ENCODE data around the gene TRPM4.
"Not testable (repeated sequence)": the region's sequence is repeated elsewhere in the genome, so short reads cannot be mapped to it uniquely, and the experiment has no call there.

The TRPM4 gene

DNA sequence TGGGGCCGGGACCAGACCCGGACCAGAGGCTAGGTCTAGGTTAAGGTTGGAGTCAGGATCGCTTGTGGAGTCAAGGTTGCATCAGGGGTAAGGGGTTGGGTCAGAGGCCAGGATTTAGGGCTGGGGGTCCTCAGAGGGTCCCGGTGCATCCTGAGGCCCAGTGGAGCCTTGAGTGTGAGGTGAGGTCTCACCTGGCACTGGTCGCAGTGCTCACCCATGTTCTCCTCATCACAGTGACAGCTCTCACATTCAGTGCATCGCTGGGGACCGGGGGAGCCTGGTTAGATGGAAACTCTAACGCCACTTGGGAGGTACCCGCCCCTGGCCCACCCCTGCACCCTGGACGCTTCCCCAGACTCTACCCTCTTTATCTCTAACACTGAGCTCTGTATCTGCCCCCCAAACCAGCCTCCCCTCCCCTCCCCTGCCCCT is 5.5 kb upstream of the TRPM4 start:
- no peak for DNase-seq

DNA sequence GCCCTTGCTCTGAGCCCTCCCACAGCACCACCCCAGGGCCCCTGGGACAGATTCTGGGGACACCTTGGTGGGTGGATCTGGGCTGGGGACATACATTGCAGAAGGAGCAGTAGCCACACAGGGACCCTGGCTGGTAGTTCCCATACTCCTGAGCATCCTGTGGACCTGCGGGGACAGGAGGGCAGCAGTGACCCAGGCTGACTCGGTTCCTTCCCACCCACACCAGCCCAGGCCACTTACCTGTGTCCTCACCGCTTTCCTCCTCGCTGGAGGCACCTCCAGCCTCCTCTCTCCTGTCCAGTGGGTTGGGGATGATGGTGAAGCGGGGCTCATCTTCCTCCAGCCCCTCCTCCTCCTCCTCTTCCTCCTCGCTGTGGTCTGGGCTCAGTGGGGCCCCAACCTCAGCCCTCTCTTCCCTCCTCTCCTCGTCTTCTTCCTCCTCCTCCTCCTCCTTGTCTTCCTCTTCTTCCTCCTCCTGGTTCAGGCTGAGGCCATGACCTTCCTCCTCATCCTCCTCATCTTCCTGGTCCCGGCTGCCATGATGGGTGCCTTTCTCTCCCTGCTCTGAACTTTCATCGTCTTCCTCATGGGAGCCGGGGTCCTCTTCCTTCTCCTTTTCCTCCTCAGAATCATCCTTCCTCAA is 4.3 kb upstream of the TRPM4 start:
- no peak for DNase-seq

GRCh38 chr19:49154279-49154678 is 3.3 kb upstream of the TRPM4 start:
- DNase-seq, result no peak

- DNase-seq, result no peak
Measured at GRCh38 chr19:49155005-49155819, 2.4 kb upstream of the TRPM4 start, which contains the start of gene HRC. TSS of gene HRC (minus strand) at chr19:49155396. CDS start at chr19:49155237, 159 bp downstream.

DNA sequence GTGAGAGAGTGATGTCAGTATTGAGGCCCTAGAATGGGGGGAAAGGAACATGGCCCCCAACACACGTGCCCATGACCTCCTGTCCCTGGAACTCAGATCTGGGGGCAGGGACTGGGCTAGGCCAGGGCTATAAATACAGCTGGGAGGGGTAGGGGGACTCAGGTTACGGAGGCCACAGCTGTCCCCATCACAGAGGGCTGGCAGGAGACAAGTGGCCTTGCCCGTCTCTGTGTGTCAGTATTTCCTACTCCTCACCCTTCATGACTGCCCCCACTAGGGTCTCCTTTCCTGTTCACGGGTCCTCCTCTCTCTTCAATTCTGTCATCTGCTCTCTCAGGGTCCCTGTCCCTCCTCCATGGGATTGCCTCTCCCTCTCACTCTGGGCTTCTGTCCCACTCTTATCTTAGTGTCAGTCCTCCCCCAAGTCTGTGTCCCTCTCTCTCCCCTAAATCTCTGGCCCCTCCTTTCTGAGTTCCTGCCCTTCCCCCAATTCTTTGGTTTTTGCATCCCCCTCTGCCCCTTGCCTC is 1.7 kb upstream of the TRPM4 start:
- no peak for DNase-seq

GRCh38 chr19:49160450-49161189 is 3.0 kb downstream of the TRPM4 start:
- DNase-seq, result no peak

DNA sequence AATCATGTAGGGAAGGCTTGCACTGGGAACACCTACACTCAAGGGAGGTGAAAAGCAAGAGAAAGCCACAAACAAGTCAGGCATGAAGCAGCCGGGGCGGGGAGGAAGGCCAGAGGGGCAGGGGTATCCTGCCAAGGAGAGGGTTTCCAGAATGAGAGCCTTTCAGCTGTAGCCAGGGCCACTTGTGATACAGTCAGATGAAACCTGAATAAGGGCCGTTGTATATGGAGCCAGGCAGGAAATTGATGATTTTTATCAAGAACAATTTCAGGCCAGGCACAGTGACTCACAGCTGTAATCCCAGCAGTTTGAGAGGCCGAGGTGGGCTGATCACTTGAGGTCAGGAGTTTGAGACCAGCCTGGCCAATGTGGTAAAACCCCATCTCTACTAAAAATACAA is 4.4 kb downstream of the TRPM4 start:
- no peak for DNase-seq

GRCh38 chr19:49165111-49165750 is 7.6 kb downstream of the TRPM4 start:
- DNase-seq, result no peak

DNA sequence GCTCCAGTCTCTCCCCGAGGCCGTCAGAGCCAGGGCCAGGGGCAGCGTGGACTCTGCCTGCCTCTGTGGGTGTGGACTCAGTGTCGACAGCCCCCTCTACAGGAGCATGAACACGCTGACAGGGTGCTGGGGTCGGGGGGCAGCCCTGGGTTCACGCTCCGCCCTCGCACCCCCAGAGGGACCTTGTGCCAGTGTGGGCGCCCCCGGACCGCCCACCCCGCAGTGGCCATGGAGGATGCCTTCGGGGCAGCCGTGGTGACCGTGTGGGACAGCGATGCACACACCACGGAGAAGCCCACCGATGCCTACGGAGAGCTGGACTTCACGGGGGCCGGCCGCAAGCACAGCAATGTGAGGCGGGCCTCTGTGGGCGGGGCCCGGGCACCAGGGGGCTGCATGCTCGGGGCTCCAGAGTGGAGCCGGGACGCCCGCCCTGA is 8.3 kb downstream of the TRPM4 start:
- no peak for DNase-seq

DNA sequence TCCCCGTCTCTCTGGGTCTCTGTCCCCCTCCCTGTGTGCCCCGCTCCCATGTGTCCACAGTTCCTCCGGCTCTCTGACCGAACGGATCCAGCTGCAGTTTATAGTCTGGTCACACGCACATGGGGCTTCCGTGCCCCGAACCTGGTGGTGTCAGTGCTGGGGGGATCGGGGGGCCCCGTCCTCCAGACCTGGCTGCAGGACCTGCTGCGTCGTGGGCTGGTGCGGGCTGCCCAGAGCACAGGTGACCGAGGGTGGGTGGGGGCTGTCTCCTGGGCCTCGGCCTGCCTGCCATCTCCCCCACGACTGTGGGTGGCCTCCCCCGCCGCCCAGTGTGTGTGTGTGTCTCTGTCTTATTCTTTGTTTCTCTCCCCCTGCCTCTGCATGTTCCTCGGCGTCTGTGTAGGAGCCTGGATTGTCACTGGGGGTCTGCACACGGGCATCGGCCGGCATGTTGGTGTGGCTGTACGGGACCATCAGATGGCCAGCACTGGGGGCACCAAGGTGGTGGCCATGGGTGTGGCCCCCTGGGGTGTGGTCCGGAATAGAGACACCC is 10.3 kb downstream of the TRPM4 start:
- no peak for DNase-seq

DNA sequence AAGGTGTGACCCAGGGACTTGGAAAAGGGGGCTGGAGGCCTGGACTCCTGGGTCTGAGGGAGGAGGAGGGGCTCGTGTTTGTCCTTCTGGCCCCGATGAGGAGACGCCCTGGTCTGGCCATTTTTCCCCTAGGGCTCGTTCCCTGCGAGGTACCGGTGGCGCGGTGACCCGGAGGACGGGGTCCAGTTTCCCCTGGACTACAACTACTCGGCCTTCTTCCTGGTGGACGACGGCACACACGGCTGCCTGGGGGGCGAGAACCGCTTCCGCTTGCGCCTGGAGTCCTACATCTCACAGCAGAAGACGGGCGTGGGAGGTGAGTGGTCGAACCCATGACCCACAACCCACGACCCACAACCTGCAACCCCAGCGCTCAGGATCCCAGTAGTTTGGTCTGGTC is 10.8 kb downstream of the TRPM4 start:
- no peak for DNase-seq

DNA sequence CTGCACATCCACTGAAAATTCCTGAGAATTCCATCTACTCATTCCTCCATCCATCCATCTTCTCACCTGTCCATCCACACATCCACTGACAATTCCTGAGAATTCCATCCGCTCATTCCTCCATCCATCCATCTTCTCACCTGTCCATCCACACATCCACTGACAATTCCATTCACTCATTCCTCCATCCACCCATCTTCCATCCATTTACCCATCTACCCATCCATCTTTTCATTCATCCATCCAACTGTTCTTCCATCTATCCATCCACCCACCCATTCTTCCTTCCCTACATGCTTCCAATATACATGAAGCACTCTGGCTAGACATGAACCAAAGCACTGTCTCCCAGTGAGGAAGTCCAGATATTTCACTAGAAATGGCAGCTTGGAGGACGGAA is 15.6 kb downstream of the TRPM4 start:
- no peak for DNase-seq

GRCh38 chr19:49180659-49181058 is 23.1 kb downstream of the TRPM4 start:
- no peak for DNase-seq

DNA sequence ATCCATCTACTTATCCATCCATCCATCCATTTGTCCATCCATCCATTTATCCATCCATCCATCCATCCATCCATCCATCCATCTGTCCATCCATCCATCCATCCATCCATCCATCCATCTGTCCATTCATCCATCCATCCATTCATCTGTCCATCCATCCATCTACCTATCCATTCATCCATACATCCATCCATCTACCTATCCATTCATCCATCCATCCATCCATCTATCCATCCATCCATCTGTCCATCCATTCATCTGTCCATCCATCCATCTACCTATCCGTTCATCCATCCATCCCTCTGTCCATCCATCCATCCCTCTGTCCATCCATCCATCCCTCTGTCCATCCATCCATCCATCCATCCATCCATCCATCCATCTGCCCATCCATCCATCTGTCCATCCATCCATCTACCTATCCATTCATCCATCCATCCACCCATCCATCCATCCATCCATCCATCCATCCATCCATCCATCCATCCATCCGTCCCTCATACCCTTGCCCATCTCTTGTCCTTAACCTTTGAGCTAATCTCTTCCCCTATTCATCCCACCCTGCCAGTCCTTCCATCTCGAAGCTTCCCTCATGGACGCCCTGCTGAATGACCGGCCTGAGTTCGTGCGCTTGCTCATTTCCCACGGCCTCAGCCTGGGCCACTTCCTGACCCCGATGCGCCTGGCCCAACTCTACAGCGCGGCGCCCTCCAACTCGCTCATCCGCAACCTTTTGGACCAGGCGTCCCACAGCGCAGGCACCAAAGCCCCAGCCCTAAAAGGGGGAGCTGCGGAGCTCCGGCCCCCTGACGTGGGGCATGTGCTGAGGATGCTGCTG is 24.6 kb downstream of the TRPM4 start:
- not testable (repeated sequence) for DNase-seq

DNA sequence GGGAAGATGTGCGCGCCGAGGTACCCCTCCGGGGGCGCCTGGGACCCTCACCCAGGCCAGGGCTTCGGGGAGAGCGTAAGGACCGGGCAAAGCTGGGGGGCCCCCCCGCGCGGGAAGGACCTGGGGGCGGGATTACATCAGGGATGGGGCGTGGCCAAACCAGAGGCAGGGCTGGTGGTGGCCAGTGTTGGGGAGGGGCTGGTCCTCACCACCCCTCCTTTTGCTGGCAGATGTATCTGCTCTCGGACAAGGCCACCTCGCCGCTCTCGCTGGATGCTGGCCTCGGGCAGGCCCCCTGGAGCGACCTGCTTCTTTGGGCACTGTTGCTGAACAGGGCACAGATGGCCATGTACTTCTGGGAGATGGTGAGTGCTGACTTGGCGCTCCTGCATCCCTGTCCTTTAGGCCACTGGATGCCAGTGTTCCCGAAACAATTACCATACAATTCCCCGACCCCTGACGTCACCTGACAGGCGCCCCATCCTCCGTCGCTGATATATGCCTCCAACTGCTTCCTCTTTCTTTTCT is 25.3 kb downstream of the TRPM4 start:
- no peak for DNase-seq

DNA sequence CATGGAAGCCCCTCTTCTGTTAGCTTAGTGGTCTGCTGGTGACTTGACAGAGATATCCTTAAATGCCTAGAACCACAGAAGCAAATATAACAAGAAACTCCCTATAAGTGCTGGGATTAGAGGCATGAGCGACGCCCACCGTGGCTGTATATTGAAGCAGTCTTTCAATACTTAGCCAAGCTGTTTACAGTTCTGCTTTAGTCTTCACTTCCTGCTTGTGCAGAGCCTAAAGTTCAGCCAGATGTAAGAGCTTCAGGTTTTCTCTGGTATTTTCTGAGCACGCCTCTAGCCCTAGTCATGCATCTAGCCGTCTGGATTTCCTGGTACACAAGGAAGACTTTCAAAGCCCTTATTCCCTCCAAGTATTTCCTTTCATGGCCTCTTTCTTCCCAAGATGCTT is 28.5 kb downstream of the TRPM4 start:
- no peak for DNase-seq

DNA sequence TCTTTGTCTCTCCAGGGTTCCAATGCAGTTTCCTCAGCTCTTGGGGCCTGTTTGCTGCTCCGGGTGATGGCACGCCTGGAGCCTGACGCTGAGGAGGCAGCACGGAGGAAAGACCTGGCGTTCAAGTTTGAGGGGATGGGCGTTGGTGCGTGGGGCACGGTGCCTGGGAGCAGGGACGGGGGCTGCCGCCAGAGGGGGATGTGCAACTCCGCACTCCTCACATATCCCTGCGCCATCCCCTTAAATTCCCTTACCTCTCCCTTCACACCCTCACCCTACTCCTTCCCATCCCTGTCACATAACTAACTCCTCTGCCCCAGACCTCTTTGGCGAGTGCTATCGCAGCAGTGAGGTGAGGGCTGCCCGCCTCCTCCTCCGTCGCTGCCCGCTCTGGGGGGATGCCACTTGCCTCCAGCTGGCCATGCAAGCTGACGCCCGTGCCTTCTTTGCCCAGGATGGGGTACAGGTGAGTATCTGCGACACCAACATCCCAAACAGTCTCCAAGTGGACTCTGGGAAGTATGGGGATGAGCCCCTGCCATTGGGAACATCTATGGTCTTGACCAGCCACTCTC is 31.1 kb downstream of the TRPM4 start:
- DNase-seq, result no peak

DNA sequence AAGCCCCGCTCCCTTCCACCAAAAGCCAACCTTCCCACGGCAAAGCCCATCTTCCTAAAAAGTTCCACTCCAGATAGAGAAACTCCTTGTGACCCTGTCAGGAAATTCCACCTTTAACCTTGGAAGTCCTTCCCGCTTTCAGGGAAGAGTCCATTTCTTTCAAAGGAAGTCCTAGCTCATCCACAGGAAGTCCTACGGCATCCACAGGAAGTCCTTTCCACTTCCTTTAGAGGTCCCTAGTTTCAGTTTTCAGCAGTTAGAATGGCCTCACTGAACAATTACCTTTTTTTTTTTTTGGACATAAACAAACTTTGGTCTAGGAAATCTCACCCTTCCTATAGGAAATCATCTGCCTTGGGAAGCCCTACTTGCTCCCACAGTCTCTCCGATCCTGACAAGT is 31.7 kb downstream of the TRPM4 start:
- no peak for DNase-seq

- DNase-seq, result no peak
Measured at GRCh38 chr19:49190781-49191180, 33.2 kb downstream of the TRPM4 start.

DNA sequence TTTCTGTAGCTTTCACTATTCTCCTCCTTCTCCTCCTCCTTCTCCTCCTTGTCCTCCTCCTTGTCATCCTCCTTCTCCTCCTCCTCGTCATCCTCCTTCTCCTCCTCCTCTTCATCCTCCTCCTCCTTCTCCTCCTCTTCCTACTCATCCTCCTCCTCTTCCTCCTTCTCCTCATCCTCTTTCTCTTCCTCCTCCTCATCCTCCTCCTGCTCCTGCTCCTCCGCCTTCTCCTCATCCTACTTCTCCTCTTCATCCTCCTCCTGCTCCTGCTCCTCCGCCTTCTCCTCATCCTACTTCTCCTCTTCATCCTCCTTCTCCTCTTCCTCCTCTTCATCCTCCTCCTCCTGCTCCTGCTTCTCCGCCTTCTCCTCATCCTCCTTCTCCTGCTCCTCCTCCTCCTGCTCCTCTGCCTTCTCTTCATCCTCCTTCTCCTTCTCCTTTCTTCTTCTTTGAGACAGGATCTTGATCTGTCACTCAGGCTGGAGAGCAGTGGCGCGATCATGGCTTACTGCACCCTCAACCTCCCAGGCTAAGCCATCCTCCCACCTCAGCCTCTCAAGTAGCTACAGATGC is 36.3 kb downstream of the TRPM4 start:
- DNase-seq, result no peak

GRCh38 chr19:49194408-49194807 is 36.8 kb downstream of the TRPM4 start:
- no peak for DNase-seq
